Liver (tissue), 9 donors: ENCODE data around the gene MTSS2. TPM values are rescaled to one million over a fixed set of nuclear protein-coding genes. Genes with fewer than 3 reads are reported as not detected.

Source experiments
- DNase-seq: peaks from one replicate; pipeline ENCODE4 v3.0.0-alpha.2; 2017; ENCODE audit warnings: low spot score
- H3K27ac ChIP-seq, 2 donors: one replicate each; pipeline ENCODE4 v1.7.0; 2013; ENCODE audit warnings: inconsistent platforms in 2 of 2, low read length in 2 of 2, control low read depth in 1 of 2, low read depth in 1 of 2, mild to moderate bottlenecking in 1 of 2
- H3K27me3 ChIP-seq, 4 donors: one replicate each; pipeline versions ENCODE4 v1.6.1 to v1.7.0; 2013; ENCODE audit warnings: low read length in 3 of 4, inconsistent platforms in 1 of 4, mild to moderate bottlenecking in 1 of 4, moderate library complexity in 1 of 4; ENCODE audit not compliant: control insufficient read depth in 4 of 4, insufficient read depth in 4 of 4
- H3K36me3 ChIP-seq, 4 donors: one replicate each; pipeline versions ENCODE4 v1.6.1 to v1.7.0; 2013; ENCODE audit warnings: low read length in 3 of 4, mild to moderate bottlenecking in 3 of 4, low read depth in 1 of 4, moderate library complexity in 1 of 4; ENCODE audit not compliant: control insufficient read depth in 4 of 4, insufficient read depth in 3 of 4
- H3K4me1 ChIP-seq, 4 donors: one replicate each; pipeline versions ENCODE4 v1.6.1 to v1.7.0; 2013; ENCODE audit warnings: low read length in 3 of 4, mild to moderate bottlenecking in 3 of 4, moderate library complexity in 1 of 4; ENCODE audit not compliant: control insufficient read depth in 4 of 4, insufficient read depth in 4 of 4
- H3K4me3 ChIP-seq, 3 donors: one replicate each; pipeline versions ENCODE4 v1.6.1 to v1.7.0; 2013; ENCODE audit warnings: low read length in 3 of 3, control low read depth in 1 of 3, low read depth in 1 of 3, mild to moderate bottlenecking in 1 of 3
- H3K9ac ChIP-seq, 2 donors: one replicate each; pipeline ENCODE4 v1.7.0; 2013; ENCODE audit warnings: low read length in 2 of 2, mild to moderate bottlenecking in 2 of 2, moderate library complexity in 2 of 2, control low read depth in 1 of 2, low read depth in 1 of 2
- H3K9me3 ChIP-seq, 4 donors: one replicate each; pipeline versions ENCODE4 v1.6.1 to v1.7.0; 2013; ENCODE audit warnings: low read length in 3 of 4; ENCODE audit not compliant: control insufficient read depth in 4 of 4
- ATF3 ChIP-seq: IDR thresholded peaks from 2 replicates; pipeline ENCODE4 v1.6.1; 2016; ENCODE audit warnings: antibody characterized with exemption
- CTCF ChIP-seq: fragments of 150-350 bp; IDR thresholded peaks from 2 replicates; pipeline ENCODE4 v1.5.1; 2017; ENCODE audit warnings: improper control_type of control experiment, low read depth, low read length; ENCODE audit not compliant: missing input control
- EGR1 ChIP-seq, 2 donors: IDR thresholded peaks; 2 replicates each; pipeline ENCODE4 v1.6.1; 2016 to 2018; ENCODE audit warnings: antibody characterized with exemption in 2 of 2, low read depth in 2 of 2
- FOXA2 ChIP-seq: IDR thresholded peaks from 2 replicates; pipeline ENCODE4 v1.6.1; 2016; ENCODE audit warnings: antibody characterized with exemption
- GABPA ChIP-seq, 2 donors: IDR thresholded peaks in 1 of 2; conservative IDR thresholded peaks in 1 of 2; 2 replicates each; pipeline ENCODE4 v1.6.1; 2016; ENCODE audit warnings: antibody characterized with exemption in 2 of 2, mild to moderate bottlenecking in 1 of 2, moderate library complexity in 1 of 2
- HNF4A ChIP-seq, 2 donors: conservative IDR thresholded peaks; 2 replicates each; pipeline ENCODE4 v1.6.1; 2016; ENCODE audit warnings: antibody characterized with exemption in 2 of 2, mild to moderate bottlenecking in 2 of 2
- HNF4G ChIP-seq: IDR thresholded peaks from 2 replicates; pipeline ENCODE4 v1.6.1; 2016; ENCODE audit warnings: antibody characterized with exemption
- JUND ChIP-seq, 2 donors: IDR thresholded peaks; 2 replicates each; pipeline ENCODE4 v1.6.1; 2016; ENCODE audit warnings: antibody characterized with exemption in 2 of 2
- MAX ChIP-seq: IDR thresholded peaks from 2 replicates; pipeline ENCODE4 v1.6.1; 2016; ENCODE audit warnings: antibody characterized with exemption
- RAD21 ChIP-seq, 2 donors: IDR thresholded peaks; 2 replicates each; pipeline ENCODE4 v1.6.1; 2016; ENCODE audit warnings: antibody characterized with exemption in 2 of 2, mild to moderate bottlenecking in 2 of 2
- REST ChIP-seq: IDR thresholded peaks from 2 replicates; pipeline ENCODE4 v1.6.1; 2016; ENCODE audit warnings: antibody characterized with exemption, mild to moderate bottlenecking
- RXRA ChIP-seq, 2 donors: IDR thresholded peaks; 2 replicates each; pipeline ENCODE4 v1.6.1; 2017 to 2018; ENCODE audit warnings: antibody characterized with exemption in 2 of 2, mild to moderate bottlenecking in 1 of 2
- SP1 ChIP-seq: IDR thresholded peaks from 2 replicates; pipeline ENCODE4 v1.6.1; 2018; ENCODE audit warnings: antibody characterized with exemption, mild to moderate bottlenecking
- TAF1 ChIP-seq: conservative IDR thresholded peaks from 2 replicates; pipeline ENCODE4 v1.6.1; 2016; ENCODE audit warnings: antibody characterized with exemption, mild to moderate bottlenecking
- YY1 ChIP-seq: IDR thresholded peaks from 2 replicates; pipeline ENCODE4 v1.6.1; 2016; ENCODE audit warnings: antibody characterized with exemption, mild to moderate bottlenecking
- ZBTB33 ChIP-seq: IDR thresholded peaks from 2 replicates; pipeline ENCODE4 v1.6.1; 2016; ENCODE audit warnings: antibody characterized with exemption
- WGBS: extraction: QIAGEN DNeasy Blood & Tissue Kit; methylation state at CpG from one replicate; pipeline ENCODE4 v1.1.7; 2013; 5-methylcytosine and 5-hydroxymethylcytosine counted together
- polyA plus RNA-seq, 2 donors: library from polyadenylated mRNA; stranded (reverse) in 1 of 2; unstranded in 1 of 2; fragments of 200-250 nt in 1 of 2; fragments of >200 nt in 1 of 2; fragmentation: Nextera tagmentation in 1 of 2; extraction: Ambion mirVana in 1 of 2; gene quantifications; one replicate each; pipeline versions ENCODE4 v1.2.1 to v1.2.3, GENCODE V29; 2013 to 2015
- total RNA-seq, 2 donors: library from RNA; depleted of rRNA; stranded (reverse); fragments of >200 nt; gene quantifications; one replicate each; pipeline ENCODE4 v1.2.3, GENCODE V29; 2014
- donor health status: healthy.
- donor health status: healthy.
- donor health status: healthy.
- donor health status: healthy.
- donor health status: healthy.

The MTSS2 gene
- total and polyA plus RNA-seq, 4 donors = 3.8 to 95.7 (median 35.9) TPM

- Histone ChIP-seq H3K27me3 (no peaks in the 10 kb centered on the region), H3K4me1 (no peaks in the 10 kb centered on the region), H3K36me3 (peaks cover 41 to 63% (median 52%) of the 10 kb centered on the region in 4 donors), H3K9ac (no peak overlapping the region), H3K27ac (no peak overlapping the region), H3K9me3 (no peaks in the 10 kb centered on the region), H3K4me3 (no peak overlapping the region)
- no peak for DNase-seq
- no peak for TF ChIP-seq RXRA (IDR thresholded peaks at IDR 0.05)
- TF ChIP-seq REST = no peak
- no peak for TF ChIP-seq ZBTB33
- TF ChIP-seq ATF3 = no peak
- no peak for TF ChIP-seq FOXA2
- no peak for TF ChIP-seq YY1
- WGBS = 91% methylated on average over 14 of the region's 14 CpGs
These were observed 20.6 kb downstream of the MTSS2 start for GRCh38 chr16:70665113-70665694.

- peaks cover 40 to 57% (median 50%) of the 10 kb centered on the region in 4 donors for H3K36me3 ChIP-seq
- 93% methylated on average over 39 of the region's 39 CpGs for WGBS
- H3K9me3 ChIP-seq = no peaks in the 10 kb centered on the region
- H3K27me3 ChIP-seq = no peaks in the 10 kb centered on the region
- no peak for DNase-seq
- no peak overlapping the region for H3K9ac ChIP-seq
- H3K4me3 ChIP-seq = no peak overlapping the region
- no peak overlapping the region for H3K27ac ChIP-seq
- H3K4me1 ChIP-seq = no peaks in the 10 kb centered on the region
- TF ChIP-seq MAX (no peak), TAF1 (no peak), CTCF (no peak), EGR1 (IDR thresholded peaks at IDR 0.05; ENCODE audit: low read depth in 2 of 2) (no peak), ZBTB33 (no peak), JUND (IDR thresholded peaks at IDR 0.05) (no peak), GABPA (IDR thresholded peaks at IDR 0.05 in 1 of 2, conservative IDR thresholded peaks at IDR 0.05 in 1 of 2) (no peak), HNF4G (no peak), RAD21 (IDR thresholded peaks at IDR 0.05) (no peak), HNF4A (conservative IDR thresholded peaks at IDR 0.05) (no peak), FOXA2 (no peak), SP1 (no peak), ATF3 (no peak)
These were observed 21.3 kb downstream of the MTSS2 start for GRCh38 chr16:70664325-70665112.
